ENCODE results near the gene SOCS7.
"Not testable (repeated sequence)": the region's sequence is repeated elsewhere in the genome, so short reads cannot be mapped to it uniquely, and the experiment has no call there.

Gene SOCS7

DNA sequence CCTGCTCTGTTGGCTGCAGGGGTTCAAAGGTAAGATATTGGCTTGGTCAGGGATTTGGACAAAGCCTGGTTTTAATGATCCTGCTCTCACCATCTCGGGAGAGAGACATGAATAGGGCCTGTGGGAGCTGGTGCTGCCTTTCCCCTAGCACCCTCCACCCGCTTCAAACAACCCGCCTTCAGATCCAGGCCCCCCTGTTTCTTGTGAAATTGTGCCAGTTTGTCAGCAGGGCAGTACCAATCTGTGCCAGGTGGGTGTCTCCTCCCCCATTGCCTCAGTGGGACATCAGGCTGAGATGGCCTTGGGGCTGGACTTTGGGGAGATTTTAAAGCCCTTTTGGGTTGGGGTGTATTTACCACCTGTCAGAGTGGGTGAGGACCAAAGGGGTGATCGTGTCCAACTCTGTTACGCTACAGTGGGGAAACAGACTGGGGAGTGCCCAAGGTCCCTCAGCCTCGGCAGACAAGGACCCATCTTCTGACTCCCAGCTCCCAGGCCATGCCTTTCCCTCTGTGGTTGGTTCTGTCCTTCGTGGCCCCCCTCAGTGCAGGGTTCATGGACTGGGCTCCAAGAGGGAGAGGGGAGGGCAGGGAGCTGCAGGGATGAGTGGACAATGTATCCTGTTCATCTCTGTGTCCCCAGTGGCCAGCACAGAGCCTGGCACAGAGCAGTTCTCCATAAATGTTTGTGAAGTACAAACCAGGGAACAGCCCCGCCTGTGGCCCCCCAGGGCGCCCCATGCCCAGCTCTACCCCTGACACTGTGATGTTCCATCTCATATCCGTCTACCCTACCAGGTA lies 79.9 kb downstream of the SOCS7 start:
- FAIRE-seq (no peak), DNase-seq (ENCODE audit: insufficient read length, low spot score) (no peak)
- TF ChIP-seq, protein P1, sequence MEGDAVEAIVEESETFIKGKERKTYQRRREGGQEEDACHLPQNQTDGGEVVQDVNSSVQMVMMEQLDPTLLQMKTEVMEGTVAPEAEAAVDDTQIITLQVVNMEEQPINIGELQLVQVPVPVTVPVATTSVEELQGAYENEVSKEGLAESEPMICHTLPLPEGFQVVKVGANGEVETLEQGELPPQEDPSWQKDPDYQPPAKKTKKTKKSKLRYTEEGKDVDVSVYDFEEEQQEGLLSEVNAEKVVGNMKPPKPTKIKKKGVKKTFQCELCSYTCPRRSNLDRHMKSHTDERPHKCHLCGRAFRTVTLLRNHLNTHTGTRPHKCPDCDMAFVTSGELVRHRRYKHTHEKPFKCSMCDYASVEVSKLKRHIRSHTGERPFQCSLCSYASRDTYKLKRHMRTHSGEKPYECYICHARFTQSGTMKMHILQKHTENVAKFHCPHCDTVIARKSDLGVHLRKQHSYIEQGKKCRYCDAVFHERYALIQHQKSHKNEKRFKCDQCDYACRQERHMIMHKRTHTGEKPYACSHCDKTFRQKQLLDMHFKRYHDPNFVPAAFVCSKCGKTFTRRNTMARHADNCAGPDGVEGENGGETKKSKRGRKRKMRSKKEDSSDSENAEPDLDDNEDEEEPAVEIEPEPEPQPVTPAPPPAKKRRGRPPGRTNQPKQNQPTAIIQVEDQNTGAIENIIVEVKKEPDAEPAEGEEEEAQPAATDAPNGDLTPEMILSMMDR (IDR thresholded peaks at IDR 0.05; ENCODE audit: insufficient read depth, missing control alignments) = no peak

- FAIRE-seq (no peak), DNase-seq (ENCODE audit: insufficient read length, low spot score) (no peak)
- TF ChIP-seq, protein P1 (IDR thresholded peaks at IDR 0.05; ENCODE audit: insufficient read depth, missing control alignments) = no peak
These were observed 82.6 kb downstream of the SOCS7 start for GRCh38 chr17:38434178-38434665.

GRCh38 chr17:38435795-38436194 lies 84.2 kb downstream of the SOCS7 start:
- TF ChIP-seq, protein P1 (IDR thresholded peaks at IDR 0.05; ENCODE audit: insufficient read depth, missing control alignments) = no peak
- FAIRE-seq = no peak

GRCh38 chr17:38436386-38436785 lies 84.7 kb downstream of the SOCS7 start:
- TF ChIP-seq, protein P1 (IDR thresholded peaks at IDR 0.05; ENCODE audit: insufficient read depth, missing control alignments) = no peak
- no peak for FAIRE-seq
- DNase-seq (ENCODE audit: insufficient read length, low spot score) = no peak

More at GRCh38 chr17:38435795-38436194, 84.2 kb downstream of the SOCS7 start:
- no peak for DNase-seq (ENCODE audit: insufficient read length, low spot score)

- DNase-seq (ENCODE audit: insufficient read length, low spot score); FAIRE-seq: not testable (repeated sequence)
These were observed 85.7 kb downstream of the SOCS7 start for GRCh38 chr17:38437313-38437712.

DNA sequence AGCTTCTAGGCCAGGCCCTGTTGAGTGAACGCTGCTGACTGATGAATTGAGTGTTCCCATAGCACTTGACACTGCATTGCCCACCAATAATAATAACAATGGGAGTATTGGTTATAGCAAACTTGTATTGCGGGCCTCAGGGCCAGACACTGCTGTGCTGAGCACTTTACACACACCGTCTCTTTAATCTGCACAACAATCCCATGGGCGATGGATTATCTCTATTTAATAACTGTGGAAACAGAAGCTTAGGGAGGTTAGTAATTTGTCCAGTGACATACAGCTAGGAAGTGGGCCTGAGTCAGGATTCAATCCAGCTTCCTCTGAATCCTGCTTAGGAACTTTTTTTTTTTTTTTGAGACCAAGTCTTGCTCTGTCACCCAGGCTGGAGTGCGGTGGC lies 87.8 kb downstream of the SOCS7 start:
- DNase-seq (ENCODE audit: insufficient read length, low spot score) = peak; percentile 95
- TF ChIP-seq, protein P1 (IDR thresholded peaks at IDR 0.05; ENCODE audit: insufficient read depth, missing control alignments) = no peak
- FAIRE-seq = no peak

GRCh38 chr17:38440614-38441397 lies 89.2 kb downstream of the SOCS7 start:
- DNase-seq (ENCODE audit: insufficient read length, low spot score) (no peak), FAIRE-seq (no peak)
- TF ChIP-seq, protein P1 (IDR thresholded peaks at IDR 0.05; ENCODE audit: insufficient read depth, missing control alignments) = no peak

All from D721Med (cell line).